ENCODE measurements around the gene HBG2.
"Not testable (repeated sequence)": the region's sequence is repeated elsewhere in the genome, so short reads cannot be mapped to it uniquely, and the experiment has no call there.

The HBG2 gene

DNA sequence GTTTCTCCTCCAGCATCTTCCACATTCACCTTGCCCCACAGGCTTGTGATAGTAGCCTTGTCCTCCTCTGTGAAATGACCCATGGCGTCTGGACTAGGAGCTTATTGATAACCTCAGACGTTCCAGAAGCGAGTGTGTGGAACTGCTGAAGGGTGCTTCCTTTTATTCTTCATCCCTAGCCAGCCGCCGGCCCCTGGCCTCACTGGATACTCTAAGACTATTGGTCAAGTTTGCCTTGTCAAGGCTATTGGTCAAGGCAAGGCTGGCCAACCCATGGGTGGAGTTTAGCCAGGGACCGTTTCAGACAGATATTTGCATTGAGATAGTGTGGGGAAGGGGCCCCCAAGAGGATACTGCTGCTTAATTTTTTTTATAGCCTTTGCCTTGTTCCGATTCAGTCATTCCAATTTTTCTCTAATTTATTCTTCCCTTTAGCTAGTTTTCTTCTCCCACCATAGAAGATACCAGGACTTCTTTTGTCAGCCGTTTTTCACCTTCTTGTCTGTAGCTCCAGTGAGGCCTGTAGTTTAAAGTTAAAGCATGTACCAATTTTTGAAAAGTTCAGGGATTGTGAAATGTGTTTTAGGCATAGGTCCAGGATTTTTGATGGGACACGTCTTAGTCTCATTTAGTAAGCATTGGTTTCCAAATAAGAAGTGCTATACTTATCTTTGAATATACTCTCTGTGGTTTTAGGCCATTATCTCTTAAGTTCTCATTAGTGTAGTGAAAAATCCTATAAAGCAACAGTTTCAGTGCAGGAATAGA, at the start of gene HBG2:
Gene HBG2 (minus strand): TSS at position 136 of the 768 bp plus-strand sequence. CDS start 53 bp downstream, at position 83.
- H3K36me3 Mint-ChIP-seq (ENCODE audit: low read depth); H3K27ac Mint-ChIP-seq; H3K4me3 Mint-ChIP-seq; H3K27me3 Mint-ChIP-seq (ENCODE audit: low read depth); H3K9me3 Mint-ChIP-seq; H3K4me1 Mint-ChIP-seq: not testable (repeated sequence)

DNA sequence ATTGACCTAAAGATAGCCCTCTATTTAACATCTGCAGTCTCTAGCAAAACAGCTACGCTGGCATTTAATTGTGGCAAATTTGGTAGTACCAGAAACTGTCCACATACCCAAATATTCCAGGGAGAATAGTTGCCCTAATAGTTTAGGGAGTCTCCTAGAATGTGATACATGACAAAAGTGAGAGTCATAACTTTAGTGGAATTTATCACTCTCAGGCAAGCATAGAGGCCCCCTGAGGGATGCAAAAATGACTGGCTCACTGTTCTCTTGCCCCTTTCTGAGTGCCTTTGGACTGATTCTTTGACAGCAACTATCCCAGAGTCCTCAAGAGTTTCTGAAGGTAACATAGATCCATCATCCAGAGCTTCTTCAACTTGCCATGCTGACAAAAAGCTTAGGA, 49.5 kb upstream of the HBG2 start:
- TF ChIP-seq, protein P1, sequence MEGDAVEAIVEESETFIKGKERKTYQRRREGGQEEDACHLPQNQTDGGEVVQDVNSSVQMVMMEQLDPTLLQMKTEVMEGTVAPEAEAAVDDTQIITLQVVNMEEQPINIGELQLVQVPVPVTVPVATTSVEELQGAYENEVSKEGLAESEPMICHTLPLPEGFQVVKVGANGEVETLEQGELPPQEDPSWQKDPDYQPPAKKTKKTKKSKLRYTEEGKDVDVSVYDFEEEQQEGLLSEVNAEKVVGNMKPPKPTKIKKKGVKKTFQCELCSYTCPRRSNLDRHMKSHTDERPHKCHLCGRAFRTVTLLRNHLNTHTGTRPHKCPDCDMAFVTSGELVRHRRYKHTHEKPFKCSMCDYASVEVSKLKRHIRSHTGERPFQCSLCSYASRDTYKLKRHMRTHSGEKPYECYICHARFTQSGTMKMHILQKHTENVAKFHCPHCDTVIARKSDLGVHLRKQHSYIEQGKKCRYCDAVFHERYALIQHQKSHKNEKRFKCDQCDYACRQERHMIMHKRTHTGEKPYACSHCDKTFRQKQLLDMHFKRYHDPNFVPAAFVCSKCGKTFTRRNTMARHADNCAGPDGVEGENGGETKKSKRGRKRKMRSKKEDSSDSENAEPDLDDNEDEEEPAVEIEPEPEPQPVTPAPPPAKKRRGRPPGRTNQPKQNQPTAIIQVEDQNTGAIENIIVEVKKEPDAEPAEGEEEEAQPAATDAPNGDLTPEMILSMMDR (IDR thresholded peaks at IDR 0.05; ENCODE audit: unreplicated experiment in 3 of 3), result no peak
- no peaks in the 10 kb centered on the region for H3K4me1 Mint-ChIP-seq
- H3K27me3 Mint-ChIP-seq (ENCODE audit: low read depth), result no peaks in the 10 kb centered on the region
- no peak overlapping the region for H3K27ac Mint-ChIP-seq
- no peaks in the 10 kb centered on the region for H3K9me3 Mint-ChIP-seq
- H3K36me3 Mint-ChIP-seq (ENCODE audit: low read depth), result no peaks in the 10 kb centered on the region
- H3K4me3 Mint-ChIP-seq, result no peak overlapping the region

DNA sequence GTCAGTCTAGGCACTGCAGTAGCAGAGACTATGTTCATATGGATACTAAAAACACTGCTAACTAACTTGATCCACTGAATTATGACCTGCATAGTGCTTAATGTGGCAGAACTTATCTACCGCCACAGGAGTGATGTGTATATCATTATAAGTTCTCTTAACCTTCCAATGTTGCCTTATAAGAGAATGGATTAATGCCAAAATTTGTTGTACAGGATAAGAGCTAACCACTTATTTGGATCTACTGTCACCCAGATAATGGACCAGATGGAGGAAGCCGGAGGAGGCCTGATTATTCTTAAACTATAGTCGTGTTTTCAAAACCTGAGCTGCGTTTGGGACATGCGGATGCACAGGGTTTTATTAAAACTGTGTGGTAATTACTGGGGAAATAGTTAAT, 49.0 kb upstream of the HBG2 start:
- Mint-ChIP-seq H3K27me3 (ENCODE audit: low read depth) (no peaks in the 10 kb centered on the region), H3K27ac (no peak overlapping the region)

DNA sequence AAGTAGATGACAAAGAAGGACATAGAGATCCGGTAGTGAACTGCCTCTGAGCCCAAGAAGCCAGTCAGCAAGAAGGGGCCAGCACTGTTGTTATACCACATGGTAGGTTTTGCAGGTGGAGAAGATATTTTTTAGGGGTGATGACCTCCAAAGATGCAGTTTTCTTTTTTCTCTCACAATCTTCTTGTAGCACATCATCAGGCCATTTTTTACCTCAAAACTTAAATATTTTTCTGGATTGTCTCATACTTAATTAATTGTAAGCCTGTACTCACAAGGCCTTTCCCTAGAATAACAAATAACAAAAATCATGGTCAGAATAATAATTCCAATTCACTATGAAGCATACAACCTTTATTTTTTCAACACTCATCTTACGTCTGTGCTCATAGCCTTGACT, 47.3 kb upstream of the HBG2 start, which contains the start of gene OR51B4:
Gene OR51B4 (minus strand): TSS at position 101 of the 400 bp plus-strand sequence. CDS start 0 bp downstream, at position 101.
- Mint-ChIP-seq H3K9me3 (no peaks in the 10 kb centered on the region), H3K27ac (no peak within 1 kb of the TSS), H3K27me3 (ENCODE audit: low read depth) (peaks cover 5% of the 10 kb centered on the region), H3K36me3 (ENCODE audit: low read depth) (no peaks in the 10 kb centered on the region), H3K4me1 (no peaks in the 10 kb centered on the region), H3K4me3 (no peak within 1 kb of the TSS)
- TF ChIP-seq, protein P1 (IDR thresholded peaks at IDR 0.05; ENCODE audit: unreplicated experiment in 3 of 3), result no peak

More for the DNA sequence above, 49.0 kb upstream of the HBG2 start:
- Mint-ChIP-seq H3K9me3 (no peaks in the 10 kb centered on the region), H3K36me3 (ENCODE audit: low read depth) (no peaks in the 10 kb centered on the region), H3K4me3 (no peak overlapping the region), H3K4me1 (no peaks in the 10 kb centered on the region)
- TF ChIP-seq, protein P1 (IDR thresholded peaks at IDR 0.05; ENCODE audit: unreplicated experiment in 3 of 3), result no peak

GRCh38 chr11:5300251-5300650, 45.7 kb upstream of the HBG2 start:
- no peak overlapping the region for H3K27ac Mint-ChIP-seq
- no peaks in the 10 kb centered on the region for H3K9me3 Mint-ChIP-seq
- H3K36me3 Mint-ChIP-seq (ENCODE audit: low read depth), result no peaks in the 10 kb centered on the region
- H3K27me3 Mint-ChIP-seq (ENCODE audit: low read depth), result peaks cover 5% of the 10 kb centered on the region
- TF ChIP-seq, protein P1 (IDR thresholded peaks at IDR 0.05; ENCODE audit: unreplicated experiment in 3 of 3), result no peak
- no peak overlapping the region for H3K4me3 Mint-ChIP-seq
- no peaks in the 10 kb centered on the region for H3K4me1 Mint-ChIP-seq

- Mint-ChIP-seq H3K4me1 (no peaks in the 10 kb centered on the region), H3K9me3 (no peaks in the 10 kb centered on the region), H3K36me3 (ENCODE audit: low read depth) (no peaks in the 10 kb centered on the region), H3K27ac (no peak overlapping the region), H3K4me3 (no peak overlapping the region), H3K27me3 (ENCODE audit: low read depth) (peaks cover 5% of the 10 kb centered on the region)
- TF ChIP-seq, protein P1 (IDR thresholded peaks at IDR 0.05; ENCODE audit: unreplicated experiment in 3 of 3), result no peak
Measured at GRCh38 chr11:5298451-5298850, 43.9 kb upstream of the HBG2 start.

All from nephron (organoid).